H1 (cell line): ENCODE measurements around the gene LLGL2. TPM values are rescaled to one million over a fixed set of nuclear protein-coding genes. Genes with fewer than 3 reads are reported as not detected.

Experiments used
- CTCF ChIA-PET: fragments of 300-600 bp; sonication (Branson Sonifier 250); formaldehyde crosslinking; loops from one replicate; lab custom pipeline; 2021; ENCODE audit not compliant: partially characterized antibody; lab: Charles Lee
- POLR2A ChIA-PET: fragments of 300-600 bp; sonication (Branson Sonifier 250); formaldehyde crosslinking; loops from one replicate; lab custom pipeline; 2021; ENCODE audit warnings: inconsistent platforms; ENCODE audit not compliant: partially characterized antibody; lab: Charles Lee
- DNase-seq, 2 experiments: peaks; one replicate each; pipeline versions ENCODE4 v3.0.0 to v3.0.0-alpha.2; 2010 to 2022; ENCODE audit warnings: low spot score in 2 of 2, low read depth in 1 of 2, mixed read lengths in 1 of 2
- FAIRE-seq: peaks from 2 replicates; lab custom pipeline; 2011; peaks lifted over from hg19 to GRCh38; lab: Jason Lieb, UNC
- H2AFZ ChIP-seq: 2 replicates; pipeline ENCODE4 v1.8.1; 2012; ENCODE audit warnings: low read length, inconsistent platforms
- H2AK5ac ChIP-seq: 2 replicates; pipeline ENCODE4 v1.6.1; 2013; ENCODE audit warnings: low read depth, low read length
- H2BK120ac ChIP-seq: replicated peaks from 2 replicates; pipeline ENCODE3; 2013; ENCODE audit warnings: low read depth, low read length, inconsistent platforms
- H2BK12ac ChIP-seq: 2 replicates; pipeline ENCODE4 v1.6.1; 2013; ENCODE audit warnings: low read depth, low read length
- H2BK15ac ChIP-seq: 2 replicates; pipeline ENCODE4 v1.6.1; 2013; ENCODE audit warnings: low read length
- H2BK20ac ChIP-seq: 2 replicates; pipeline ENCODE4 v1.6.1; 2013; ENCODE audit warnings: low read length
- H2BK5ac ChIP-seq: 2 replicates; pipeline ENCODE4 v1.6.1; 2013; ENCODE audit warnings: low read depth, low read length
- H3K14ac ChIP-seq: 2 replicates; pipeline ENCODE4 v1.6.1; 2013; ENCODE audit warnings: inconsistent platforms; ENCODE audit not compliant: insufficient read length
- H3K18ac ChIP-seq: 2 replicates; pipeline ENCODE4 v1.6.1; 2013; ENCODE audit warnings: low read length; ENCODE audit errors: extremely low read depth
- H3K23ac ChIP-seq: 2 replicates; pipeline ENCODE4 v1.6.1; 2013; ENCODE audit warnings: inconsistent platforms; ENCODE audit not compliant: insufficient read length
- H3K23me2 ChIP-seq: 2 replicates; pipeline ENCODE4 v1.6.1; 2013; ENCODE audit warnings: low read depth, low read length
- H3K27ac ChIP-seq: 2 replicates; pipeline ENCODE4 v1.6.1; 2011; ENCODE audit warnings: low read depth, low read length, inconsistent platforms
- H3K27me3 ChIP-seq, 4 experiments: replicated peaks in 1 of 4; 1 replicate in 1 of 4; 2 replicates in 3 of 4; pipeline versions ENCODE4 v1.6.1 to v1.8.1; 2011 to 2013; ENCODE audit warnings: low read length in 3 of 4, mild to moderate bottlenecking in 3 of 4, inconsistent platforms in 2 of 4, mixed read lengths in 2 of 4, moderate library complexity in 1 of 4; ENCODE audit not compliant: control insufficient read depth in 3 of 4, insufficient read depth in 3 of 4; ENCODE audit errors: extremely low read depth in 1 of 4
- H3K36me3 ChIP-seq, 4 experiments: 2 replicates each; pipeline versions ENCODE4 v1.6.1 to v1.8.1; 2011 to 2013; ENCODE audit warnings: mild to moderate bottlenecking in 4 of 4, low read length in 3 of 4, moderate library complexity in 2 of 4, control low read depth in 1 of 4, inconsistent platforms in 1 of 4; ENCODE audit not compliant: insufficient read depth in 4 of 4, control insufficient read depth in 2 of 4
- H3K4ac ChIP-seq: replicated peaks from 2 replicates; pipeline ENCODE3; 2013; ENCODE audit warnings: low read length, low read depth, mixed read lengths, inconsistent platforms; ENCODE audit not compliant: insufficient read length
- H3K4me1 ChIP-seq, 4 experiments: replicated peaks in 1 of 4; 1 replicate in 1 of 4; 2 replicates in 3 of 4; pipeline versions ENCODE4 v1.6.1 to v1.8.1; 2011 to 2013; ENCODE audit warnings: low read length in 3 of 4, inconsistent platforms in 2 of 4, mixed read lengths in 1 of 4; ENCODE audit not compliant: insufficient read depth in 4 of 4, control insufficient read depth in 3 of 4
- H3K4me2 ChIP-seq, 2 experiments: 2 replicates each; pipeline versions ENCODE4 v1.6.1 to v1.8.1; 2011 to 2013; ENCODE audit warnings: low read depth in 2 of 2, low read length in 2 of 2, control low read depth in 1 of 2, inconsistent platforms in 1 of 2, mild to moderate bottlenecking in 1 of 2; ENCODE audit not compliant: insufficient read depth in 1 of 2
- H3K4me3 ChIP-seq, 4 experiments: fragments of 200-600, 300-600 bp in 1 of 4; sonication (generic), shearing (Covaris generic), sonication (Bioruptor Twin) in 1 of 4; 2 replicates each; pipeline versions ENCODE4 v1.5.1 to v1.8.1; 2011 to 2016; ENCODE audit warnings: low read length in 4 of 4, low read depth in 3 of 4, control low read depth in 2 of 4, inconsistent platforms in 2 of 4, mild to moderate bottlenecking in 2 of 4, mixed read lengths in 1 of 4, moderate library complexity in 1 of 4; ENCODE audit not compliant: insufficient read depth in 2 of 4; ENCODE audit errors: extremely low read depth in 1 of 4
- H3K56ac ChIP-seq: replicated peaks from 2 replicates; pipeline ENCODE3; 2013; ENCODE audit warnings: low read depth, mild to moderate bottlenecking, mixed read lengths, low read length, inconsistent platforms; ENCODE audit not compliant: insufficient read length
- H3K79me1 ChIP-seq: 2 replicates; pipeline ENCODE4 v1.6.1; 2013; ENCODE audit warnings: low read depth, low read length, control low read depth
- H3K79me2 ChIP-seq, 2 experiments: 2 replicates each; pipeline versions ENCODE4 v1.6.1 to v1.8.1; 2012 to 2013; ENCODE audit warnings: low read length in 2 of 2, mild to moderate bottlenecking in 2 of 2, inconsistent platforms in 1 of 2; ENCODE audit not compliant: insufficient read depth in 2 of 2, control insufficient read depth in 1 of 2
- H3K9ac ChIP-seq, 4 experiments: replicated peaks in 1 of 4; 1 replicate in 1 of 4; 2 replicates in 3 of 4; pipeline versions ENCODE4 v1.6.1 to v1.8.1; 2011 to 2013; ENCODE audit warnings: low read depth in 3 of 4, low read length in 3 of 4, control low read depth in 2 of 4, mild to moderate bottlenecking in 2 of 4, moderate library complexity in 2 of 4, inconsistent platforms in 1 of 4; ENCODE audit errors: extremely low read depth in 1 of 4
- H3K9me3 ChIP-seq, 2 experiments: 2 replicates each; pipeline versions ENCODE4 v1.6.1 to v1.8.1; 2012 to 2013; ENCODE audit warnings: mild to moderate bottlenecking in 2 of 2, moderate library complexity in 2 of 2, control low read depth in 1 of 2, inconsistent platforms in 1 of 2, low read depth in 1 of 2, low read length in 1 of 2, mixed read lengths in 1 of 2; ENCODE audit not compliant: insufficient read depth in 2 of 2
- H4K20me1 ChIP-seq, 2 experiments: replicated peaks in 1 of 2; 2 replicates each; pipeline versions ENCODE3 to v1.8.1; 2011 to 2013; ENCODE audit warnings: inconsistent platforms in 2 of 2, low read length in 2 of 2, mild to moderate bottlenecking in 1 of 2; ENCODE audit not compliant: insufficient read depth in 2 of 2, control insufficient read depth in 1 of 2
- H4K5ac ChIP-seq: 2 replicates; pipeline ENCODE4 v1.6.1; 2013; ENCODE audit warnings: low read length, low read depth, mixed read lengths, inconsistent platforms; ENCODE audit not compliant: insufficient read length
- H4K8ac ChIP-seq: 2 replicates; pipeline ENCODE4 v1.8.0; 2013; ENCODE audit warnings: mild to moderate bottlenecking, moderate library complexity, low read length, inconsistent platforms; ENCODE audit not compliant: insufficient read depth; ENCODE audit errors: extremely low read depth
- H4K91ac ChIP-seq: replicated peaks from 2 replicates; pipeline ENCODE3; 2013; ENCODE audit warnings: low read length, mixed read lengths, inconsistent platforms; ENCODE audit not compliant: insufficient read length
- KDM5A ChIP-seq: fragments of 200-600 bp; IDR thresholded peaks from 2 replicates; pipeline ENCODE4 v1.7.1; 2012; ENCODE audit warnings: mild to moderate bottlenecking, low read length, inconsistent platforms, mixed read lengths
- RAD21 ChIP-seq, 2 experiments: IDR thresholded peaks in 1 of 2; conservative IDR thresholded peaks in 1 of 2; 2 replicates each; pipeline ENCODE4 v1.6.1; 2011; ENCODE audit warnings: low read depth in 2 of 2, low read length in 2 of 2, improper control_type of control experiment in 1 of 2, inconsistent platforms in 1 of 2, mild to moderate bottlenecking in 1 of 2, moderate library complexity in 1 of 2
- WGBS, 2 experiments: shearing (Covaris generic) in 1 of 2; methylation state at CpG; one replicate each; pipeline versions ENCODE4 v1.1.6 to v1.1.7; 2013 to 2015; ENCODE audit warnings: low lambda C conversion rate in 2 of 2, mixed read lengths in 2 of 2, inconsistent platforms in 1 of 2, low coverage in 1 of 2, missing lambda C conversion rate in 1 of 2; ENCODE audit not compliant: insufficient replicate concordance in 2 of 2, insufficient coverage in 1 of 2, insufficient read length in 1 of 2; ENCODE audit errors: extremely low coverage in 1 of 2, missing lambda C conversion rate in 1 of 2; 5-methylcytosine and 5-hydroxymethylcytosine counted together
- polyA plus RNA-seq, 7 experiments: library from polyadenylated mRNA; depleted of rRNA in 3 of 7; stranded (reverse) in 5 of 7; unstranded in 2 of 7; fragments of >200 nt in 5 of 7; fragments of 200-250 nt in 2 of 7; gene quantifications; 1 replicate in 5 of 7; 2 replicates in 1 of 7; 4 replicates in 1 of 7; pipeline versions ENCODE4 v1.2.1 to v1.2.3, GENCODE V29; 2011 to 2013; ENCODE audit warnings: missing spikeins in 2 of 7, mixed read lengths in 2 of 7
- total RNA-seq: library from RNA; stranded (reverse); fragmentation: NEBNext Ultra II Directional; extraction: Animal tissue kit (Norgen Biotek cat#: 25700); gene quantifications from 2 replicates; pipeline ENCODE4 v1.2.1, GENCODE V29; 2021
- TF ChIP-seq, protein P1 (sequence below), 3 experiments: IDR thresholded peaks; 1 replicate in 2 of 3; 2 replicates in 1 of 3; pipeline versions ENCODE4 v1.5.1 to v1.6.1; 2011; ENCODE audit warnings: low read length in 3 of 3, mild to moderate bottlenecking in 3 of 3, inconsistent platforms in 2 of 3, low read depth in 1 of 3, moderate library complexity in 1 of 3; ENCODE audit not compliant: insufficient read depth in 1 of 3; ENCODE audit errors: control extremely low read depth in 1 of 3

LLGL2 gene
- total and polyA plus RNA-seq, 2 of the 8 experiments (the other 6 are each of a cell fraction or from before 2014, with no cell fraction given) = 64.5 to 77.1 TPM

DNA sequence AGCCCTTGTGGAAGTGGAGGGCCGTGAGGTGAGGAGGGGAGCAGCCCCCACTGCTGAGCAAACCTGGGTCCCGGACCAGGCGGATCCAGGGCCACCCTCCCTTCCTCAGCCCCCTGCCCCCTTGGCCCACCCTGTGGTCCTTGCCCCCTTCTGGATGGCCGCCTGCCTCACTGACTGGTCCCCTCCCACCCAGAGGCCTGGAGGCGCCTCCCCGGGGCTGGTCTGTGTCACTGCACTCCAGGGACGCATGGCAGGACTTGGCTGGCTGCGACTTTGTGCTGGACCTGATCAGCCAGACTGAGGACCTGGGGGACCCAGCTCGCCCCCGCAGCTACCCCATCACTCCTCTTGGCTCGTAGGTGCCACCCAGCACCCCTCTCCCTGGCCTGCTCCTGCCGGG, 88.5 kb downstream of the LLGL2 start:
- 85% methylated on average over 9 of the region's 12 CpGs; no CpG with 5 or more reads in 1 of the 2 experiments for WGBS, 2 experiments
- CTCF ChIA-PET = interaction anchor here (0.6 to 59.2 kb wide), 14 partner anchors 8 to 240 kb away, joined by 3 to 2200 read pairs (median 4); partner anchors contain the start of genes RECQL5, SAP30BP and SMIM5
- H4K5ac ChIP-seq = no peak overlapping the region
- no peak overlapping the region for H3K9ac ChIP-seq
- H3K79me1 ChIP-seq = no peaks in the 10 kb centered on the region
- TF ChIP-seq, protein P1, sequence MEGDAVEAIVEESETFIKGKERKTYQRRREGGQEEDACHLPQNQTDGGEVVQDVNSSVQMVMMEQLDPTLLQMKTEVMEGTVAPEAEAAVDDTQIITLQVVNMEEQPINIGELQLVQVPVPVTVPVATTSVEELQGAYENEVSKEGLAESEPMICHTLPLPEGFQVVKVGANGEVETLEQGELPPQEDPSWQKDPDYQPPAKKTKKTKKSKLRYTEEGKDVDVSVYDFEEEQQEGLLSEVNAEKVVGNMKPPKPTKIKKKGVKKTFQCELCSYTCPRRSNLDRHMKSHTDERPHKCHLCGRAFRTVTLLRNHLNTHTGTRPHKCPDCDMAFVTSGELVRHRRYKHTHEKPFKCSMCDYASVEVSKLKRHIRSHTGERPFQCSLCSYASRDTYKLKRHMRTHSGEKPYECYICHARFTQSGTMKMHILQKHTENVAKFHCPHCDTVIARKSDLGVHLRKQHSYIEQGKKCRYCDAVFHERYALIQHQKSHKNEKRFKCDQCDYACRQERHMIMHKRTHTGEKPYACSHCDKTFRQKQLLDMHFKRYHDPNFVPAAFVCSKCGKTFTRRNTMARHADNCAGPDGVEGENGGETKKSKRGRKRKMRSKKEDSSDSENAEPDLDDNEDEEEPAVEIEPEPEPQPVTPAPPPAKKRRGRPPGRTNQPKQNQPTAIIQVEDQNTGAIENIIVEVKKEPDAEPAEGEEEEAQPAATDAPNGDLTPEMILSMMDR (IDR thresholded peaks at IDR 0.05; ENCODE audit: control extremely low read depth in 1 of 3, insufficient read depth in 1 of 3, low read depth in 1 of 3, low read length in 3 of 3) = peak; percentile 55 to 64 (median 59)
- TF ChIP-seq KDM5A = no peak
- peak; percentile 31 to 47; a peak in 3 of 4 replicates for TF ChIP-seq RAD21 (IDR thresholded peaks at IDR 0.05 in 1 of 2, conservative IDR thresholded peaks at IDR 0.05 in 1 of 2; ENCODE audit: low read depth in 2 of 2, low read length in 2 of 2)
- TF ChIP-seq, all 59 proteins: peak for 2
- Histone ChIP-seq H3K14ac (no peak overlapping the region), H3K4me1 (no peaks in the 10 kb centered on the region), H2BK20ac (no peak overlapping the region), H3K23me2 (no peaks in the 10 kb centered on the region), H2BK5ac (no peak overlapping the region), H2BK15ac (no peak overlapping the region), H4K8ac (no peak overlapping the region), H4K91ac (no peak overlapping the region), H3K27me3 (no peaks in the 10 kb centered on the region), H2AFZ (no peak overlapping the region), H3K4ac (no peak overlapping the region), H3K18ac (no peak overlapping the region), H3K27ac (no peak overlapping the region), H3K9me3 (no peaks in the 10 kb centered on the region), H3K36me3 (no peaks in the 10 kb centered on the region), H3K4me2 (no peak overlapping the region), H3K79me2 (no peaks in the 10 kb centered on the region), H2AK5ac (no peak overlapping the region), H2BK120ac (no peak overlapping the region), H4K20me1 (no peaks in the 10 kb centered on the region), H3K56ac (no peak overlapping the region), H3K4me3 (no peak overlapping the region), H2BK12ac (no peak overlapping the region), H3K23ac (no peak overlapping the region)
- no peak for FAIRE-seq
- POLR2A ChIA-PET = interaction anchor here (1.2 to 5.2 kb wide), 2 partner anchors 12 kb away, joined by 4 to 19 read pairs; no protein-coding TSS in a partner anchor
- no peak for DNase-seq
